GM12892 (cell line): ENCODE results near the gene BORCS6.

Experiments
- POLR2A ChIP-seq: IDR thresholded peaks from 2 replicates; pipeline ENCODE4 v1.6.1; 2011; ENCODE audit warnings: low read depth, low read length, control low read depth
- POLR2AphosphoS5 ChIP-seq: IDR thresholded peaks from 2 replicates; pipeline ENCODE4 v1.6.1; 2011; ENCODE audit warnings: low read depth, low read length, control low read depth
- TAF1 ChIP-seq: IDR thresholded peaks from 2 replicates; pipeline ENCODE4 v1.6.1; 2011; ENCODE audit warnings: low read depth, mild to moderate bottlenecking, control low read depth, low read length, borderline replicate concordance

GRCh38 chr17:8209907-8210760, 20.2 kb upstream of the BORCS6 start, which contains the start of gene AURKB:
- TF ChIP-seq TAF1 = peak; percentile 72; the same call in 1 of the 2 replicates
- peak; percentile 85 for TF ChIP-seq POLR2A
- TF ChIP-seq POLR2AphosphoS5 = peak; percentile 90
